Measurements from ENCODE around the gene MED17.

DNA sequence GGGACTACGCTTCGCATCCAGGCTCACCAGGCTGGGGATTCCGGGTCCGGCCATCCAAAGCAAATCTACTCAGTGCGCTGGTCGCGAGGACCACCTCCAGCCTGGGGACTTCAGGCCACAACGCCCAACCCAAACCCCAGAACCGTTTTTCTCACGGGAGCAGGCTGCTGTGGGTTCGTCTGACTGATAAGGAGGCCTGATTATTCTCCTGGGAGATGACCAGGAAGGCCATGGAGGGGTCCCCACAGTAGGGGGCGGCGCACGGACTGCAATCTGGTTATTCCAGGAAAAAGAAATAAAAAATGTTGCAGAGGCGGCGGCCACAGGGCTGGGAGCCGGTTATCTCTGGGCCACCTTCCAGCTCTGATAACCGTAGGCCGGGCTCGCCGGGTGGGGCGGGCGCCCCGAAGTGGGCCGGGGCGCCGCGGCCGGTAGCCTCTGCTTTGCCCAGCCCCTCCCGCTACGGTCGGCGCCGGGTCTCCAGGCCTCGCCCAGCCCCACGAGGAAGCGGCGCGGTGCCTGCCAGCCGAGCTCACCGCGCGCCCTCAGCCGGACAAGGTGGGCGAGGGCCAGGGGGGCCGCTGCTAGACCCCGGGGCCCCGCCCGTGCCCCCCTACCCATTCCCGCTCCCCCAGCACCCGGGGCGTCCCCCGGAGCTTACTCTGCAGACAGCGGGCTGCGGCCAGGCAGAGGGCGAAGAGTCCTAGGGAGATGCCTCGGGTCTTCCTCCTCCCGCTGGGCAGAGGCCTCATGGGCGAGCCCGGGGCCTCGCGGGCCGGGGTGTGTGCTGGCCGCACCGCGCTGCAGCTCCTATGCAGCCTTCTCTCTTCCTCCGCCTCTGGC lies 65.9 kb downstream of the MED17 start:
- TF ChIP-seq, protein P1, sequence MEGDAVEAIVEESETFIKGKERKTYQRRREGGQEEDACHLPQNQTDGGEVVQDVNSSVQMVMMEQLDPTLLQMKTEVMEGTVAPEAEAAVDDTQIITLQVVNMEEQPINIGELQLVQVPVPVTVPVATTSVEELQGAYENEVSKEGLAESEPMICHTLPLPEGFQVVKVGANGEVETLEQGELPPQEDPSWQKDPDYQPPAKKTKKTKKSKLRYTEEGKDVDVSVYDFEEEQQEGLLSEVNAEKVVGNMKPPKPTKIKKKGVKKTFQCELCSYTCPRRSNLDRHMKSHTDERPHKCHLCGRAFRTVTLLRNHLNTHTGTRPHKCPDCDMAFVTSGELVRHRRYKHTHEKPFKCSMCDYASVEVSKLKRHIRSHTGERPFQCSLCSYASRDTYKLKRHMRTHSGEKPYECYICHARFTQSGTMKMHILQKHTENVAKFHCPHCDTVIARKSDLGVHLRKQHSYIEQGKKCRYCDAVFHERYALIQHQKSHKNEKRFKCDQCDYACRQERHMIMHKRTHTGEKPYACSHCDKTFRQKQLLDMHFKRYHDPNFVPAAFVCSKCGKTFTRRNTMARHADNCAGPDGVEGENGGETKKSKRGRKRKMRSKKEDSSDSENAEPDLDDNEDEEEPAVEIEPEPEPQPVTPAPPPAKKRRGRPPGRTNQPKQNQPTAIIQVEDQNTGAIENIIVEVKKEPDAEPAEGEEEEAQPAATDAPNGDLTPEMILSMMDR (conservative IDR thresholded peaks at IDR 0.05 in 1 of 2, IDR thresholded peaks at IDR 0.05 in 1 of 2; ENCODE audit: extremely low read depth in 1 of 2, insufficient read depth in 1 of 2, low read depth in 1 of 2, low read length in 2 of 2), result no peak
- TF ChIP-seq EZH2 (IDR thresholded peaks at IDR 0.05; ENCODE audit: borderline replicate concordance, low read length), result no peak

Measured in mammary epithelial cell (primary cell).